ENCODE data around the gene TENT4B.

The TENT4B gene

DNA sequence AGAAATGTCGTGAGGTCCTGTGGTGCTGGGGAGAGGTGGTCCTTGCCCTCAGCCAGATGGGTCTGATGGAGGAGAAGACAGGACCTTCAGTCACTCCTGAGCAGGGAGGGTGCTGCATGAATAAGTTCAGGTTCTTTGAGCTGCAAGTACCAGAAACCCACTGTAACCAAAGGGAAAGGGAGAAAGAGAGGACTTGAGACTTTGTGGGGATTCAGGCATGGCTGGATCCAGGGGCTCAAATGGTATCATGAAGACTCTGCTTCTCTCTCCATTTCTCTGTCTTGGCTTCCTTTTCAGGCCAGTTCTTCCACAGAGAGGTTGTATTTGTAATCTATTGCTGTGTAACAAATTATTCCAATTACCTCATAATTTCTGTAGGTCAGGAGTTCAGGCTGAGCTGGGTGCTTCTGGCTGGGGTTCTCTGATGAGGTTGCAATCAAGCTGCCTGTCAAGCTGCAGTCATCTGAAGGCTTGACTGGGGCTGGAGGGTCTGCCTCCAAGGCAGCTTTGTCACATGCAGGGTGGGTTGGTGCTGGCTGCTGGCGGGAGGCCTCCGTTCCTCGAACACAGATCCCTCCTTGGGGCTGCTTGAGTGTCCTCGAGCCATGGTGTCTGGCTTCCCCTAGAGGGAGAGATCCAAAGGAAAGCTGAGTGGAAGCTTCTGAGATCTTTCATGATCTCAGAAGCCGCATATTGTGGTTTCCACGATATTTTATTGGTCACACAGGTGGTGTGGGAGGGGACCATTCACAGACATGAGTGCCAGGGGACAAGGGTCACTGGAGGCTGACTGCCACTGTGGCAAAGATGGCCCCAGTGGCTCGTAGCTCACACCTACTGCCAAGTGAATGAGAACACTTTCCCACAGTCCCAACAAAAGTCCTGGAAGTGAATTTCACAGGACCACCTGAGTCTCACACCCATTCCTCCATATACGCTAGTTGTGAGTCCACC, 107.4 kb downstream of the TENT4B start:
- DNase-seq = no peak

- DNase-seq = no peak
These were observed 108.1 kb downstream of the TENT4B start for GRCh38 chr16:50261160-50261706.

DNA sequence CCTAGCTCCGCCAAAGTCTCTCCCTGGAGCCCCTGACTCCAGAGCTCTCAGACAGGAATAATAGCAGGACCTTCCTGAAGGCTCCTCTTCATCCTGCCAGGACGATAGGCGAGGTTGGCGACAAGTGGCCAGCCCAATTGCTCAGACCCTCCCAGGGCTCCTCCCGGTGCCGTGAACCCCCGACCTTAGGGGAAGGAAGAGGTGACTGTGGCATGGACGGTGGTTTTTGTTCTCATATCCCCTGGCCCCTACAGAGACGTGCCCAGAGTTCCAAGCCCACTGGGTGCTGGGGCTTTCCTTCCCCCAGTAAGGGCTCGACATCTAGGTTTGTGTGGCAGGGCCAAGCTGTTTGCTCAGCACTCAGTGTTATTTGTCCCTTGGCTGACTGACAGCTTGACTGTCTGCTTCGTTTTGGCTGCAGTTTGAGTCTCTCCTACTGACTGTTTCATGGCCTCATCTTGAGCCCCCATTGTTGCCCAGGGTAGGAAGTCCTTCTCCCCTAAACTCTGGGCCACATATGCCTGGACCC, 108.7 kb downstream of the TENT4B start:
- no peak for DNase-seq

DNA sequence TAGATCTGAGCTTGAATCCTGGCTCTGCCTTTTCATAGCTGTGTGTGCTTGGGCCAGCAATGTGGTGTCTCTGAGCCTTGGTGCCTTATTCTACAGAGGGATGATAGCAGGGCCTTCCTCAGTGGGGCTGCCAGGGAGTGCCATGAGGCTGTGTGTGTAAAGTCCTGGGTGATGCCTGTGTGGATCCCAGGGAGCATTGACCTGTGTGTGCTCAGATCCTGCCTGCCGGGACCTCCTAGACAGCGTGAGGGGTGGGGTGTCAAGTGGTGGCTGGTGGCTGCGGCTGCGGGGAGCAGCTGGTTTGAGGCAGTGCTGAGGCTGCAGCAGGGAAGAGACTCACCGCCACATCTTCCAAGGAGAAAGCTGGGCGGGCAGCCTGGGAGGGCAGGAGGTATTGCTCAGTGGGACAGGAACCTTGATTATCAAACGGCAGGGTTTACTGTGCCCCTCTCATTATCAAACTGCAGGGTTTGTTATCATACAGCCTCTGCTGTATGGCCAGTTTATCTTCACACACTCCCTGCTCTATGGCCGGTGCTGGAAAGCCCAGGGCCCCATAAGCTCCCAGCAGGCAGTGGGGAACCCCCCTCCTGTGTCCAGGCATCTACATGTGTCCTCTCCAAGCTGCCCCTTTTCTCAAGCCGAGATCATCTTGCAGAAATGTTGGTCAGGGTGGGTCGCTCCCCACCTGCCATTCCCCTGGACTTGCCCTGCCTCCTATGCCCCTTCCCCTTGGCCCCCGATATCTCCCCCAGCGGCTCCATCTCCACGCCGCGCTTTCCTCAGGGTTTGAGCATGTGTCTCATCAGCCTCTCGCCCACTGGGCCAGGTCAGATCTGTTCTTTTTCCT, 110.2 kb downstream of the TENT4B start:
- no peak for DNase-seq

DNA sequence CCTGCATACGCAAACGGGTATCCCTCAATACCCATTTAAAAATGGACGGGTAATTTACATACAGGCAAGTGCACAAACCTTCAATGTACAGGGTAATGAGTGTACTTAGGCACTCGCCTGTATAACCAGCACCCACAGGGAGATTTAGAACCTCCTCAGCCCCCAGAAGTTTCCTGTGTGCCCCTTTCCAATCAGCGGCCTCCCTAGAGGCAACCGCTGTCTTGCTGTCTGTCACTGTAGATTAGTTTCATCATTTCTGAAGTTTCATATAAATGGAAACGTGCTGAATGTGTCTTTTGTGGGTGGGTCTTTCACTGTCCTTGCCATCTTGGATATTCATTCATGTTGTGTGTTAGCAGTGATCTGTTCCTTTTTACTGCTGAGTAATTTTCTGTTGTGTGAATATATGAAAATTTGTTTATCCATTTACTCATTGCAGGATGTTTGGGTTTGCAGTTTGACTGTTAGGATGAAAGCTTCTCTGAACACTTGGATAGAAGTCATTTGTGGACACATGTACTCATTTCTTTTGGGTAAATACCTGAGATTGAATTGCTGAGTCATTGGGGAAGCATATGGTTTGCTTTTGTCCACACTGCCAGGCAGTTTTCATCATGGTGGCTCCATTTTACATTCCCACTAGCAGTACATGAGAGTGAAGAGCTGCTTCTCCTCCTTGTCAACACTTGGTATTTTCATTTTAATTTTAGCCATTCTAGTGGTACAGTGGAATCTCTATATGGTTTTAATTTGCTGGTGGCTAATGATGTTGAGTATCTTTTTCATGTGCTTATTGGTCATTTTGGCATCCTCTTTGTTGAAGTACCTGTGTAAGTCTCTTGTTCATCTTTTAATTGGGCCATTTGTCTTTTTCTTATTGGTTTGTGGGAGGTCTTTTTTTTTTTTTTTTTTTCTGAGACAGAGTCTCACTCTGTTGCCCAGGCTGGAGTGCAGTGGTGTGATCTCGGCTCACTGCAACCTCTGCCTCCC, 111.1 kb downstream of the TENT4B start:
- DNase-seq = no peak

GRCh38 chr16:50265260-50265659, 112.2 kb downstream of the TENT4B start:
- peak in 1 of 2 experiments; percentile 38 for DNase-seq

GRCh38 chr16:50265716-50266336, 112.7 kb downstream of the TENT4B start:
- no peak for DNase-seq

- peak; percentile 76 to 81 for DNase-seq
These were observed 113.4 kb downstream of the TENT4B start, which contains the start of gene ADCY7 for GRCh38 chr16:50266337-50267091. Gene ADCY7, plus strand, starts transcription at chr16:50266551. Its CDS starts 21,629 bp downstream, at chr16:50288180.

GRCh38 chr16:50267151-50267631, 114.1 kb downstream of the TENT4B start:
- DNase-seq = no peak

DNA sequence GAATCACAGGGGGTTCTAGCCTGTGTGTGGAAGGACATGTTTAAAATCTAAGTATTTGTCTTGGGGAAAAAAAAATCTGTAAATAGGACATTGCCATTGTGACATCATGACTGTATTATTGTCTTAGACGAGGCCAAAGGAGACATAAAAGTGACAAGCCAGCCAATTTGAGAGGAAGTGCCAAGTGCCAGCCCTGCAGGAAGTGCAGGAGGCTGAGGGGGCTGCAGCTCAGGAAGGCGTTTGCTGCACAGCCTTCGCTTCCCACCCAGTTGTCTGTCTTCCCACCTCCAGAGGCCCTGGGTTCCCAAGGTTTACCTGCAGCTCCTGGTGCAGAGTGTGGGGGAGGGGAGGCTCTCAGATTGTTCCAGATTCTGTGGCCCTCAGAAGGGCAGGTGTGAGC, 114.5 kb downstream of the TENT4B start:
- DNase-seq = no peak

DNA sequence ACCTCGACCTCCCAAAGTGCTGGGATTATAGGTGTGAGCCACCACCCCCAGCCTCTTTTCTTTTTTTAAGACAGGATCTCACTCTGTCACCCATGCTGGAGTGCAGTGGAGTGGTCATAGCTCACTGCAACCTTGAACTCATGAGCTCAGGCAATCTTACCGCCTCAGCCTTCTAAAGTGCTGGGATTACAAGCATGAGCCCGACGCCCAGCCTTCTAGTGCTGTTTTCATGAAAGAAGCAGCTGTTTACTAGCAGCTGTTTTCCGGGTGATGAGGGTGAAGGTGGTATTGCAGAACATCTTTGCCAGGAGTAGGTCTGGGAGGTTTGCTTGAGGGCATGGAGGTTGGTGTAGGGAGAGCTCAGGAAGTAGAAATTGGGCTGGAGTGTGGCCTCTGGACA, 115.2 kb downstream of the TENT4B start:
- DNase-seq = no peak

- no peak for DNase-seq
These were observed 116.1 kb downstream of the TENT4B start for GRCh38 chr16:50269061-50269705.

DNA sequence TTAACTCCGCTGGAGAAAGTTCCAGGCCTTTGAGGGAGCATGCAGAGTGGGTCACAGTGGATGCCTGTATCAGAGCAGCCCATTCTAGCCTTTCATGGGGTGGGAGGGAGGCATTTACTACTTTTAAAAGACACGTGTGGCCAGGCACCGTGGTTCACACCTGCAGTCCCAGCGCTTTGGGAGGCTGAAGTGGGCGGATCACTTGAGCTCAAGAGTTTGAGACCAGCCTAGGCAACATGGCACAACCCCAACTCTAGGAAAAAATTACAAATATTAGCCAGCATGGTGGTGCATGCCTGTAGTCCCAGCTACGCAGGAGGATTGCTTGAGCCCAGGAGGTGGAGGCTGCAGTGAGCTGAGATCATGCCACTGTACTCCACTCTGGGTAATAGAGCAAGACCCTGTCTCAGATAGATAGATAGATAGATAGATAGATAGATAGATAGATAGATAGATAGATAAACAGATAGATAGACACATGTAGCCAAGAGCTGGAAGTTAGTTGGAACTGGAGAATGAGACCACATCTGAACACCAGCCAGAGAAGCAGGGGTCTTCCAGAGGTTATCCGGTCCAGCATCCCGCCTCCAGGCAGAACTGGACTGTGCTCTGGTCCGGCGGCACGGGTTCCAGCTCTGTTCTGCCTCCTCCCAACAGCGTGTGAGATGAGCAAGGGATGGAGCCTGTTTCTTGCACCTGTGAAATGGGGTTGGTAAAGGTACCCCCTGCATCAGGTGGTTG, 116.8 kb downstream of the TENT4B start:
- DNase-seq = no peak

GRCh38 chr16:50270510-50271147, 117.5 kb downstream of the TENT4B start:
- no peak for DNase-seq

DNA sequence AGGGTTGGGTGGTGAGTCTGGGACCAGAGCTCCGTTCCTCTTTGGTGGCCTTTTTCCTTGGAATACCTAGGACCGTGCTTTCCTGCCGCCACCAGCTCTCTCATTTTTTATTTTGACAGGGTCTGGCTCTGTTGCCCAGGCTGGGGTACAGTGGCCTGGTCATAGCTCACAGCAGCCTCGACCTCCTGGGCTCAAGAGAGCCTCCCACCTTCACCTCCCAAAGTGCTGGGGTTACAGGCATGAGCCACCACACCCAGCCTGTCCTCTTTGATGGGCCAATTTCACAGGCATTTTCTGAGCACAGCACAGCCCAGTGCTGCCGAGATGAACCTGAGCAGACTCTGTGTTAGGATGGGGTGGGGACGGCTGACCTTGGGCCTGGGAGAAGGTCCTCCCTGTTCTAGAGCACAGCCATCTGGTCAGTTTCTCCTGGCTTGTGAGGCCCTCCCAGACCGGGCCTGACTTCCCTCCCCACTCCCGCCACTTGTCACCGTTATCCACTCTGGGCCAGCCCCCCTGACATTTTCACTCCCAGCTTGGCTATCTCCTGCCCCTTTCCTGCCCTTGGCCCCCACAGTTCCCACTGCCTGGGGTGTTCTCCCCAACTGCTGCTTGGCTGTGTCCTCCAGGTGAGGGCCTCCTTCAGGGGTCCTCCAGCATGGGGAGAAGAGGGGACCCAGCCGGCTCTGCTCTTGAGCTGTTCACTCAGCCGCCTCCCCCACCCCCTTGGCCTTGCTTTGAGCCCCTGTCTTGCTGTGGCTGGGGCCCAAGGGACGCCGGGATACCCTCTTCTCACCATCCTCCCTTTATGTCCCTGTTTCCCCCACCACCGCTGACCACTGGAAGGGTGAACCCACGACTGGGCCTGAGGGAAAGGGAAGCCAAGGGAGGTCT, 118.3 kb downstream of the TENT4B start:
- no peak for DNase-seq

GRCh38 chr16:50272111-50272571, 119.0 kb downstream of the TENT4B start:
- DNase-seq = no peak

DNA sequence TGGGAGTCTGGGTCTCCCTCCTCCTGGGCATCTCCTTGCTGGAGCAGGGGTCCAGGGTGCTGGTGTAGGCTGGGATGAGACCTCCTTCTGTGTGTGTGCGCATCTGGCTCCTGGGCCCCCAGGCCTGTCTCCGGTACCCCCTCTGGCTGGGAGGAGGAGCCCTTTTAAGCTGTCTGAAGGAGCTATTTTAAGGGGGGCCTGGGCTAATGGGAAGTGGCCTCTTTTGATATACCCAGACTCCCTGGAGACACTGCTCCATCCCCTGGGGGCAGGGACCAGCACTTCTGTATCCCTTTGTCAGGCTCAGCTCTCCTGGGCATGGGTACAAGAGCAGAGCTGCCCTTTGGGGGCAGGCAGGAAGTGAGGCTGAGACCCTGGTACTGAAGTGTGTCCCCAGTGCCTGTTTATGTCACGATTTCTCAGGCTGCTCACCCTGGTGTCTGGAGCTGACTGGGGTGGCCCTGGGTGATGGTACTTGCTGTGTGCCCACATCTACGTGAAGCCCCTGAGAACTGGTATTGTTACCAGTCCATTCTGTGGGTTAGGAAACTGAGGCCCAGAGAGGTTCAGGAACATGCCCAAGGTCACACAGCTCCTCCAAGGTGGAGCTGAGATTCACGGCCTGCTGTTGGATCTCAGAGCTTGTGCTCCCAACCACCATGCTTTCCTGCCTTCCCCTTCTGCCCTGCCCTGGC, 119.7 kb downstream of the TENT4B start:
- DNase-seq = no peak
